Stimulated activated CD8-positive, alpha-beta memory T cell treated with anti-CD3 and anti-CD28 coated beads, Interleukin-15, amount 100 ng/mL, for 1 hour (primary cell): ENCODE data around the gene CDYL2.
"Not testable (repeated sequence)": the region's sequence is repeated elsewhere in the genome, so short reads cannot be mapped to it uniquely, and the experiment has no call there.

Experiments
- DNase-seq: peaks from one replicate; pipeline ENCODE4 v3.0.0-alpha.2; 2020; ENCODE audit warnings: low read depth

Gene CDYL2

GRCh38 chr16:80806927-80807340, 2.5 kb upstream of the CDYL2 start:
- no peak for DNase-seq

- DNase-seq: no peak
These were observed 1.9 kb upstream of the CDYL2 start for GRCh38 chr16:80806289-80806688.

- DNase-seq: no peak
These were observed 307 bp downstream of the CDYL2 start for GRCh38 chr16:80804056-80804525.

GRCh38 chr16:80803339-80804055, 901 bp downstream of the CDYL2 start:
- no peak for DNase-seq

GRCh38 chr16:80802902-80803301, 1.5 kb downstream of the CDYL2 start:
- DNase-seq: no peak

GRCh38 chr16:80802138-80802537, 2.3 kb downstream of the CDYL2 start:
- no peak for DNase-seq

GRCh38 chr16:80794071-80794470, 10.3 kb downstream of the CDYL2 start:
- DNase-seq: no peak

GRCh38 chr16:80792031-80792430, 12.4 kb downstream of the CDYL2 start:
- DNase-seq: no peak

GRCh38 chr16:80791411-80791810, 13.0 kb downstream of the CDYL2 start:
- DNase-seq: no peak

GRCh38 chr16:80790751-80791150, 13.6 kb downstream of the CDYL2 start:
- DNase-seq: no peak

GRCh38 chr16:80788027-80788426, 16.4 kb downstream of the CDYL2 start:
- DNase-seq: no peak

GRCh38 chr16:80786561-80786960, 17.8 kb downstream of the CDYL2 start:
- DNase-seq: not testable (repeated sequence)

- no peak for DNase-seq
These were observed 19.4 kb downstream of the CDYL2 start for GRCh38 chr16:80784951-80785350.

GRCh38 chr16:80778703-80779102, 25.7 kb downstream of the CDYL2 start:
- no peak for DNase-seq

GRCh38 chr16:80776856-80777255, 27.5 kb downstream of the CDYL2 start:
- DNase-seq: no peak

GRCh38 chr16:80775450-80775849, 28.9 kb downstream of the CDYL2 start:
- DNase-seq: no peak

- DNase-seq: no peak
These were observed 37.6 kb downstream of the CDYL2 start for GRCh38 chr16:80766798-80767197.

GRCh38 chr16:80759419-80760162, 44.8 kb downstream of the CDYL2 start:
- DNase-seq: no peak

- DNase-seq: no peak
These were observed 49.9 kb downstream of the CDYL2 start for GRCh38 chr16:80754476-80754875.

GRCh38 chr16:80752541-80752940, 51.9 kb downstream of the CDYL2 start:
- no peak for DNase-seq

GRCh38 chr16:80751167-80751566, 53.2 kb downstream of the CDYL2 start:
- DNase-seq: no peak

- no peak for DNase-seq
These were observed 58.2 kb downstream of the CDYL2 start for GRCh38 chr16:80746231-80746630.

GRCh38 chr16:80744856-80745255, 59.5 kb downstream of the CDYL2 start:
- no peak for DNase-seq

GRCh38 chr16:80743772-80744171, 60.6 kb downstream of the CDYL2 start:
- DNase-seq: no peak
